ENCODE measurements around the gene FAM53B. TPM values are rescaled to one million over a fixed set of nuclear protein-coding genes. Genes with fewer than 3 reads are reported as not detected.

Gene FAM53B
- total RNA-seq, 4 donors from 2014 or later: 72.7 to 92.1 (median 80.5) TPM

- TF ChIP-seq POLR2A (IDR thresholded peaks at IDR 0.05) (no peak), CTCF (IDR thresholded peaks at IDR 0.05) (no peak)
- no peaks in the 10 kb centered on the region for H3K4me1 ChIP-seq
Measured at GRCh38 chr10:124765256-124765655, 21.1 kb upstream of the FAM53B start.

GRCh38 chr10:124763267-124763666 is 19.1 kb upstream of the FAM53B start:
- no peak for DNase-seq
- Histone ChIP-seq H3K36me3 (peaks cover 0 to 34% (median 0%) of the 10 kb centered on the region in 3 donors), H3K27ac (no peak overlapping the region), H3K9me3 (no peaks in the 10 kb centered on the region), H3K4me3 (no peak overlapping the region), H3K27me3 (no peaks in the 10 kb centered on the region), H3K4me1 (no peaks in the 10 kb centered on the region)
- TF ChIP-seq CTCF (IDR thresholded peaks at IDR 0.05): no peak
- no peak for TF ChIP-seq POLR2A (IDR thresholded peaks at IDR 0.05)

More at GRCh38 chr10:124765256-124765655, 21.1 kb upstream of the FAM53B start:
- Histone ChIP-seq H3K36me3 (peaks cover 0 to 27% (median 0%) of the 10 kb centered on the region in 3 donors), H3K9me3 (no peaks in the 10 kb centered on the region), H3K4me3 (no peak overlapping the region), H3K27me3 (no peaks in the 10 kb centered on the region), H3K27ac (no peak overlapping the region)
- no peak for DNase-seq

- no peak for TF ChIP-seq CTCF (IDR thresholded peaks at IDR 0.05)
- no peak for TF ChIP-seq POLR2A (IDR thresholded peaks at IDR 0.05)
- Histone ChIP-seq H3K27ac (no peak overlapping the region), H3K36me3 (peaks cover 0 to 38% (median 0%) of the 10 kb centered on the region in 3 donors), H3K4me3 (no peak overlapping the region), H3K27me3 (no peaks in the 10 kb centered on the region), H3K9me3 (no peaks in the 10 kb centered on the region), H3K4me1 (no peaks in the 10 kb centered on the region)
- no peak for DNase-seq
Measured at GRCh38 chr10:124762281-124762680, 18.1 kb upstream of the FAM53B start.

GRCh38 chr10:124756156-124756903 is 12.2 kb upstream of the FAM53B start:
- Histone ChIP-seq H3K4me1 (no peaks in the 10 kb centered on the region), H3K27me3 (no peaks in the 10 kb centered on the region), H3K4me3 (no peak overlapping the region), H3K36me3 (peaks cover 0 to 33% (median 0%) of the 10 kb centered on the region in 3 donors), H3K27ac (no peak overlapping the region), H3K9me3 (no peaks in the 10 kb centered on the region)
- no peak for TF ChIP-seq CTCF (IDR thresholded peaks at IDR 0.05)
- no peak for TF ChIP-seq POLR2A (IDR thresholded peaks at IDR 0.05)
- no peak for DNase-seq

- Histone ChIP-seq H3K36me3 (peaks cover 0 to 28% (median 0%) of the 10 kb centered on the region in 3 donors), H3K9me3 (no peaks in the 10 kb centered on the region), H3K4me3 (no peak overlapping the region), H3K27me3 (no peaks in the 10 kb centered on the region), H3K4me1 (no peaks in the 10 kb centered on the region), H3K27ac (no peak overlapping the region)
- TF ChIP-seq POLR2A (IDR thresholded peaks at IDR 0.05): no peak
- TF ChIP-seq CTCF (IDR thresholded peaks at IDR 0.05): no peak
- DNase-seq: no peak
Measured at GRCh38 chr10:124755581-124755980, 11.4 kb upstream of the FAM53B start.

Data from Peyer's patch (tissue), 4 donors.